GM23338 (cell line): Measurements from ENCODE around the gene KCNH4. TPM values are rescaled to one million over a fixed set of nuclear protein-coding genes. Genes with fewer than 3 reads are reported as not detected.
"Not testable (repeated sequence)": the region's sequence is repeated elsewhere in the genome, so short reads cannot be mapped to it uniquely, and the experiment has no call there.

ENCODE experiments used
- ATAC-seq: fragments of 200-7000 bp; cut with Tn5 transposase; 3 replicates; pipeline ENCODE4 v1.9.1; 2020
- DNase-seq: peaks from one replicate; pipeline ENCODE4 v3.0.0-alpha.2; 2015; ENCODE audit warnings: low spot score
- H2AFZ ChIP-seq: fragments of 200-600 bp; sonication (generic); 2 replicates; pipeline ENCODE4 v1.8.0; 2016; ENCODE audit warnings: antibody characterized with exemption, mild to moderate bottlenecking, moderate library complexity
- H3F3A ChIP-seq: fragments of 200-600 bp; sonication (generic); replicated peaks from 2 replicates; pipeline ENCODE4 v1.8.0; 2017; ENCODE audit warnings: antibody characterized with exemption, mixed run types, low read depth
- H3K27ac ChIP-seq: fragments of 200-600 bp; sonication (generic); 2 replicates; pipeline ENCODE4 v1.6.1; 2016; ENCODE audit warnings: low read depth
- H3K27me3 ChIP-seq: fragments of 200-600 bp; sonication (generic); 2 replicates; pipeline ENCODE4 v1.8.0; 2016; ENCODE audit warnings: mild to moderate bottlenecking, mixed run types, moderate library complexity; ENCODE audit not compliant: insufficient read depth
- H3K36me3 ChIP-seq: fragments of 200-600 bp; sonication (generic); 2 replicates; pipeline ENCODE4 v1.8.0; 2016; ENCODE audit warnings: mild to moderate bottlenecking; ENCODE audit not compliant: insufficient read depth
- H3K4me1 ChIP-seq: fragments of 200-600 bp; sonication (generic); 2 replicates; pipeline ENCODE4 v1.8.0; 2016; ENCODE audit warnings: mild to moderate bottlenecking, moderate library complexity; ENCODE audit not compliant: insufficient read depth
- H3K4me2 ChIP-seq: fragments of 200-600 bp; sonication (generic); 2 replicates; pipeline ENCODE4 v1.7.1; 2017; ENCODE audit warnings: mixed run types
- H3K4me3 ChIP-seq: fragments of 200-600 bp; sonication (generic); 2 replicates; pipeline ENCODE4 v1.6.1; 2016; ENCODE audit warnings: mixed run types
- H3K79me2 ChIP-seq: fragments of 200-600 bp; sonication (generic); replicated peaks from 2 replicates; pipeline ENCODE4 v1.8.0; 2017; ENCODE audit warnings: mild to moderate bottlenecking; ENCODE audit not compliant: insufficient read depth
- H3K9me2 ChIP-seq: fragments of 200-600 bp; sonication (generic); 2 replicates; pipeline ENCODE4 v1.8.0; 2017; ENCODE audit not compliant: insufficient read depth
- H4K20me1 ChIP-seq: fragments of 200-600 bp; sonication (generic); replicated peaks from 2 replicates; pipeline ENCODE4 v1.8.0; 2017; ENCODE audit warnings: mild to moderate bottlenecking; ENCODE audit not compliant: insufficient read depth
- H3K27ac Mint-ChIP-seq: 2 replicates; pipeline ENCODE4 v1.8.0; 2020; ENCODE audit warnings: inconsistent platforms, mild to moderate bottlenecking, moderate library complexity, mixed read lengths
- H3K27me3 Mint-ChIP-seq: 3 replicates; pipeline ENCODE4 v1.8.0; 2022; ENCODE audit warnings: low read depth, mild to moderate bottlenecking, moderate library complexity, mixed read lengths, inconsistent platforms; ENCODE audit not compliant: insufficient read depth, poor library complexity
- H3K36me3 Mint-ChIP-seq: 3 replicates; pipeline ENCODE4 v1.8.0; 2021; ENCODE audit warnings: low read depth, mild to moderate bottlenecking, inconsistent platforms, moderate library complexity, mixed read lengths
- H3K4me1 Mint-ChIP-seq: 3 replicates; pipeline ENCODE4 v1.8.0; 2020; ENCODE audit warnings: mild to moderate bottlenecking, inconsistent platforms, mixed read lengths
- H3K4me3 Mint-ChIP-seq: 3 replicates; pipeline ENCODE4 v1.8.0; 2021; ENCODE audit warnings: moderate library complexity, mild to moderate bottlenecking, inconsistent platforms, mixed read lengths
- H3K9me3 Mint-ChIP-seq: 3 replicates; pipeline ENCODE4 v1.8.0; 2020; ENCODE audit warnings: moderate library complexity, mild to moderate bottlenecking, inconsistent platforms, mixed read lengths
- EZH2 ChIP-seq: fragments of 200-600 bp; sonication (generic); IDR thresholded peaks from one replicate; pipeline ENCODE4 v1.8.0; 2017; ENCODE audit warnings: antibody characterized with exemption, mild to moderate bottlenecking, low read depth; ENCODE audit not compliant: unreplicated experiment
- JUNB ChIP-seq: IDR thresholded peaks from one replicate; pipeline ENCODE4 v1.6.1; 2016; ENCODE audit warnings: antibody characterized with exemption; ENCODE audit not compliant: unreplicated experiment
- NANOG ChIP-seq: IDR thresholded peaks from 2 replicates; pipeline ENCODE4 v1.6.1; 2016; ENCODE audit warnings: antibody characterized with exemption, borderline replicate concordance
- POLR2AphosphoS5 ChIP-seq: IDR thresholded peaks from 2 replicates; pipeline ENCODE4 v1.6.1; 2016; ENCODE audit warnings: antibody characterized with exemption, low read depth
- ZNF331 ChIP-seq: fragments of 250-450 bp; sonication (Bioruptor Pico); IDR thresholded peaks from 2 replicates; pipeline ENCODE4 v1.5.0; 2020; ENCODE audit warnings: low read depth, mild to moderate bottlenecking, moderate library complexity
- polyA plus RNA-seq: library from polyadenylated mRNA; unstranded; fragments of >200 nt; fragmentation: Nextera tagmentation; extraction: Ambion mirVana; gene quantifications from 2 replicates; pipeline ENCODE4 v1.2.1, GENCODE V29; 2016
- total RNA-seq: library from RNA; depleted of rRNA; stranded (reverse); fragments of >200 nt; shearing (Covaris generic); gene quantifications from 2 replicates; pipeline ENCODE4 v1.2.3, GENCODE V29; 2014
- TF ChIP-seq, protein P1 (sequence below): IDR thresholded peaks from 2 replicates; pipeline ENCODE4 v1.6.1; 2016; ENCODE audit warnings: antibody characterized with exemption
- TF ChIP-seq, protein P2 (sequence below): fragments of 250-450 bp; sonication (Bioruptor Pico); IDR thresholded peaks from 2 replicates; pipeline ENCODE4 v1.5.0; 2020; ENCODE audit warnings: mild to moderate bottlenecking, moderate library complexity
- TF ChIP-seq, protein P3 (sequence below), 2 experiments: fragments of 200-600 bp in 1 of 2; sonication (generic) in 1 of 2; conservative IDR thresholded peaks; 2 replicates each; pipeline versions ENCODE4 v1.5.1 to v1.6.1; 2016 to 2017; ENCODE audit warnings: antibody characterized with exemption in 2 of 2, low read depth in 2 of 2, mild to moderate bottlenecking in 2 of 2, moderate library complexity in 1 of 2

KCNH4 gene
- total and polyA plus RNA-seq, 2 experiments from 2014 or later = 0.08 to 0.49 TPM

DNA sequence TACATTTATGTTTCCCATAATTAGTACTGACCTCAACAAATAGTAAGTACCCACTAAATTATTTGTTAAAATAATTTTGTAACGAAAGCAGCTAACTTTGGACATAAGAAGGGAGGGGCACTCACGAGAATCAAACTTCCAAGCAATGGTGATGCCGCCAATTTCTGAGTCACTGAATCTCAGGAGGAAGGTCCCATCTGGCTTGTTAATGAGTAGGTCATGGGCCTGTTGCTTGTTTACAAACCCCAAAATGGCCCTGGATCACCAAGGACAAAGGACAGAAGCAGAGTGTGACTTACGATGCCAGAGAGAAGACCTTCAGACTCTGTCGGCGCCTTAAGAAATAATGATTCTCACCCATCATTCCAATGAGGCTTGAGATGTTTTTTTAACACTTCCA lies 29.1 kb upstream of the KCNH4 start (continued):
- no peak for TF ChIP-seq EZH2
- TF ChIP-seq JUNB = no peak
- TF ChIP-seq POLR2AphosphoS5 = no peak

DNA sequence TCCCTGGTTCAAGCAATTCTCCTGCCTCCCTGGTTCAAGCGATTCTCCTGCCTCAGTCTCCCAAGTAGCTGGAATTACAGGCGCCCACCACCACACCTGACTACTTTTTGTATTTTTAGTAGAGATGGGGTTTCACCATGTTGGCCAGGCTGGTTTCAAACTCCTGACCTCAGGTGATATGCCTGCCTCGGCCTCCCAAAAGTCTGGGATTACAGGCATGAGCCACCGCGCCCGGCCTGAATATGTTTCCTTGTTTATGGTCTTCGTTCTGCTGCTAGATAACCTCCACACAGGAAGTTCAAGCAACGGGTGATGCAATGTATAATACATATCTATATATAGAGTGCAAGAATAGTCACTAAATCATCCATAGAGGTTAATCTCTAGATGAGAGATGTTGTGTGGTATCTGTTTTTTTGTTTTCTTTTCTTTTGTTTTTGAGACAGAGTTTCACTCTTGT lies 25.2 kb upstream of the KCNH4 start:
- H3K27me3 Mint-ChIP-seq, H3K4me2 ChIP-seq, H4K20me1 ChIP-seq, H3K4me3 Mint-ChIP-seq, H3K27ac ChIP-seq, H3K9me2 ChIP-seq, H3K4me1 ChIP-seq, H3K27ac Mint-ChIP-seq, H3K79me2 ChIP-seq, H2AFZ ChIP-seq, H3K4me3 ChIP-seq, DNase-seq, ATAC-seq, H3K4me1 Mint-ChIP-seq, H3F3A ChIP-seq, H3K27me3 ChIP-seq, H3K9me3 Mint-ChIP-seq: not testable (repeated sequence)
- H3K36me3 Mint-ChIP-seq = peaks cover 64% of the 10 kb centered on the region; the same call in 2 of the 3 replicates
- peaks cover 15% of the 10 kb centered on the region for H3K36me3 ChIP-seq

DNA sequence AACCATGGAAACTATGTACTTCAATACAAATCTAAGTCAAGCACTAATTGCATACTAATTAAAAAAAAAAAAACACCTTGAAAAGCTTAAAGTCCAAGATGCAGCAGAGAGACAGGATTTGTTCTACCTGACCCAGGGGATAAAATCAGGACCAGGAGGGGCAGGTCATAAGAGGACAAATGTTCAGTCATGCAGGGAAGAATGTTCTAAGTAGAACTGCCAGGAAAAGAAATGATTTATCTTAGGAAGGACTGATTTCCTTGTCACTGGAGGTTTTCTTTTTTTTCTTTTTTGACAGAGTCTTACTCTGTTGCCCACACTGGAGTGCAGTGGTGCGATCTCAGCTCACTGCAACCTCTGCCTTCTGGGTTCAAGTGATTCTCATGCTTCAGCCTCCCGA lies 22.4 kb upstream of the KCNH4 start:
- DNase-seq (no peak), ATAC-seq (no peak)
- no peak overlapping the region for H3K4me3 Mint-ChIP-seq
- peaks cover 41% of the 10 kb centered on the region; the same call in 2 of the 3 replicates for H3K36me3 Mint-ChIP-seq
- Histone ChIP-seq H2AFZ (no peak overlapping the region), H3K27ac (no peak overlapping the region), H3K9me2 (no peaks in the 10 kb centered on the region), H3F3A (0 out of 2 replicates have a peak, but pooled peaks cover 7% of the 10 kb centered on the region), H3K4me3 (no peak overlapping the region), H3K79me2 (no peaks in the 10 kb centered on the region), H4K20me1 (no peaks in the 10 kb centered on the region), H3K36me3 (no peaks in the 10 kb centered on the region; the same call in 1 of the 2 replicates), H3K27me3 (no peaks in the 10 kb centered on the region), H3K4me2 (no peak overlapping the region), H3K4me1 (no peaks in the 10 kb centered on the region)
- H3K9me3 Mint-ChIP-seq = no peaks in the 10 kb centered on the region
- H3K4me1 Mint-ChIP-seq = peaks cover 2% of the 10 kb centered on the region; the same call in 1 of the 3 replicates
- peaks cover 10% of the 10 kb centered on the region for H3K27me3 Mint-ChIP-seq
- H3K27ac Mint-ChIP-seq = no peak overlapping the region
- no peak for TF ChIP-seq NANOG
- TF ChIP-seq POLR2AphosphoS5 = no peak
- TF ChIP-seq, protein P1, sequence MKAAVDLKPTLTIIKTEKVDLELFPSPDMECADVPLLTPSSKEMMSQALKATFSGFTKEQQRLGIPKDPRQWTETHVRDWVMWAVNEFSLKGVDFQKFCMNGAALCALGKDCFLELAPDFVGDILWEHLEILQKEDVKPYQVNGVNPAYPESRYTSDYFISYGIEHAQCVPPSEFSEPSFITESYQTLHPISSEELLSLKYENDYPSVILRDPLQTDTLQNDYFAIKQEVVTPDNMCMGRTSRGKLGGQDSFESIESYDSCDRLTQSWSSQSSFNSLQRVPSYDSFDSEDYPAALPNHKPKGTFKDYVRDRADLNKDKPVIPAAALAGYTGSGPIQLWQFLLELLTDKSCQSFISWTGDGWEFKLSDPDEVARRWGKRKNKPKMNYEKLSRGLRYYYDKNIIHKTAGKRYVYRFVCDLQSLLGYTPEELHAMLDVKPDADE = no peak
- TF ChIP-seq, protein P2, sequence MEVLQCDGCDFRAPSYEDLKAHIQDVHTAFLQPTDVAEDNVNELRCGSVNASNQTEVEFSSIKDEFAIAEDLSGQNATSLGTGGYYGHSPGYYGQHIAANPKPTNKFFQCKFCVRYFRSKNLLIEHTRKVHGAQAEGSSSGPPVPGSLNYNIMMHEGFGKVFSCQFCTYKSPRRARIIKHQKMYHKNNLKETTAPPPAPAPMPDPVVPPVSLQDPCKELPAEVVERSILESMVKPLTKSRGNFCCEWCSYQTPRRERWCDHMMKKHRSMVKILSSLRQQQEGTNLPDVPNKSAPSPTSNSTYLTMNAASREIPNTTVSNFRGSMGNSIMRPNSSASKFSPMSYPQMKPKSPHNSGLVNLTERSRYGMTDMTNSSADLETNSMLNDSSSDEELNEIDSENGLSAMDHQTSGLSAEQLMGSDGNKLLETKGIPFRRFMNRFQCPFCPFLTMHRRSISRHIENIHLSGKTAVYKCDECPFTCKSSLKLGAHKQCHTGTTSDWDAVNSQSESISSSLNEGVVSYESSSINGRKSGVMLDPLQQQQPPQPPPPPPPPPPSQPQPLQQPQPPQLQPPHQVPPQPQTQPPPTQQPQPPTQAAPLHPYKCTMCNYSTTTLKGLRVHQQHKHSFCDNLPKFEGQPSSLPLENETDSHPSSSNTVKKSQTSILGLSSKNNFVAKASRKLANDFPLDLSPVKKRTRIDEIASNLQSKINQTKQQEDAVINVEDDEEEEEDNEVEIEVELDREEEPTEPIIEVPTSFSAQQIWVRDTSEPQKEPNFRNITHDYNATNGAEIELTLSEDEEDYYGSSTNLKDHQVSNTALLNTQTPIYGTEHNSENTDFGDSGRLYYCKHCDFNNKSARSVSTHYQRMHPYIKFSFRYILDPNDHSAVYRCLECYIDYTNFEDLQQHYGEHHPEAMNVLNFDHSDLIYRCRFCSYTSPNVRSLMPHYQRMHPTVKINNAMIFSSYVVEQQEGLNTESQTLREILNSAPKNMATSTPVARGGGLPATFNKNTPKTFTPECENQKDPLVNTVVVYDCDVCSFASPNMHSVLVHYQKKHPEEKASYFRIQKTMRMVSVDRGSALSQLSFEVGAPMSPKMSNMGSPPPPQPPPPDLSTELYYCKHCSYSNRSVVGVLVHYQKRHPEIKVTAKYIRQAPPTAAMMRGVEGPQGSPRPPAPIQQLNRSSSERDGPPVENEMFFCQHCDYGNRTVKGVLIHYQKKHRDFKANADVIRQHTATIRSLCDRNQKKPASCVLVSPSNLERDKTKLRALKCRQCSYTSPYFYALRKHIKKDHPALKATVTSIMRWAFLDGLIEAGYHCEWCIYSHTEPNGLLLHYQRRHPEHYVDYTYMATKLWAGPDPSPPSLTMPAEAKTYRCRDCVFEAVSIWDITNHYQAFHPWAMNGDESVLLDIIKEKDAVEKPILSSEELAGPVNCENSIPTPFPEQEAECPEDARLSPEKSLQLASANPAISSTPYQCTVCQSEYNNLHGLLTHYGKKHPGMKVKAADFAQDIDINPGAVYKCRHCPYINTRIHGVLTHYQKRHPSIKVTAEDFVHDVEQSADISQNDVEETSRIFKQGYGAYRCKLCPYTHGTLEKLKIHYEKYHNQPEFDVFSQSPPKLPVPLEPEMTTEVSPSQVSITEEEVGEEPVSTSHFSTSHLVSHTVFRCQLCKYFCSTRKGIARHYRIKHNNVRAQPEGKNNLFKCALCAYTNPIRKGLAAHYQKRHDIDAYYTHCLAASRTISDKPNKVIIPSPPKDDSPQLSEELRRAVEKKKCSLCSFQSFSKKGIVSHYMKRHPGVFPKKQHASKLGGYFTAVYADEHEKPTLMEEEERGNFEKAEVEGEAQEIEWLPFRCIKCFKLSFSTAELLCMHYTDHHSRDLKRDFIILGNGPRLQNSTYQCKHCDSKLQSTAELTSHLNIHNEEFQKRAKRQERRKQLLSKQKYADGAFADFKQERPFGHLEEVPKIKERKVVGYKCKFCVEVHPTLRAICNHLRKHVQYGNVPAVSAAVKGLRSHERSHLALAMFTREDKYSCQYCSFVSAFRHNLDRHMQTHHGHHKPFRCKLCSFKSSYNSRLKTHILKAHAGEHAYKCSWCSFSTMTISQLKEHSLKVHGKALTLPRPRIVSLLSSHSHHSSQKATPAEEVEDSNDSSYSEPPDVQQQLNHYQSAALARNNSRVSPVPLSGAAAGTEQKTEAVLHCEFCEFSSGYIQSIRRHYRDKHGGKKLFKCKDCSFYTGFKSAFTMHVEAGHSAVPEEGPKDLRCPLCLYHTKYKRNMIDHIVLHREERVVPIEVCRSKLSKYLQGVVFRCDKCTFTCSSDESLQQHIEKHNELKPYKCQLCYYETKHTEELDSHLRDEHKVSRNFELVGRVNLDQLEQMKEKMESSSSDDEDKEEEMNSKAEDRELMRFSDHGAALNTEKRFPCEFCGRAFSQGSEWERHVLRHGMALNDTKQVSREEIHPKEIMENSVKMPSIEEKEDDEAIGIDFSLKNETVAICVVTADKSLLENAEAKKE (CRISPR knock-in tag) = no peak
- no peak for TF ChIP-seq ZNF331 (CRISPR knock-in tag)
- TF ChIP-seq, protein P3, sequence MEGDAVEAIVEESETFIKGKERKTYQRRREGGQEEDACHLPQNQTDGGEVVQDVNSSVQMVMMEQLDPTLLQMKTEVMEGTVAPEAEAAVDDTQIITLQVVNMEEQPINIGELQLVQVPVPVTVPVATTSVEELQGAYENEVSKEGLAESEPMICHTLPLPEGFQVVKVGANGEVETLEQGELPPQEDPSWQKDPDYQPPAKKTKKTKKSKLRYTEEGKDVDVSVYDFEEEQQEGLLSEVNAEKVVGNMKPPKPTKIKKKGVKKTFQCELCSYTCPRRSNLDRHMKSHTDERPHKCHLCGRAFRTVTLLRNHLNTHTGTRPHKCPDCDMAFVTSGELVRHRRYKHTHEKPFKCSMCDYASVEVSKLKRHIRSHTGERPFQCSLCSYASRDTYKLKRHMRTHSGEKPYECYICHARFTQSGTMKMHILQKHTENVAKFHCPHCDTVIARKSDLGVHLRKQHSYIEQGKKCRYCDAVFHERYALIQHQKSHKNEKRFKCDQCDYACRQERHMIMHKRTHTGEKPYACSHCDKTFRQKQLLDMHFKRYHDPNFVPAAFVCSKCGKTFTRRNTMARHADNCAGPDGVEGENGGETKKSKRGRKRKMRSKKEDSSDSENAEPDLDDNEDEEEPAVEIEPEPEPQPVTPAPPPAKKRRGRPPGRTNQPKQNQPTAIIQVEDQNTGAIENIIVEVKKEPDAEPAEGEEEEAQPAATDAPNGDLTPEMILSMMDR (conservative IDR thresholded peaks at IDR 0.05; ENCODE audit: low read depth in 2 of 2) = no peak
